Astrocyte (in vitro differentiated cells and primary cell): Measurements from ENCODE around the gene GRIK1. TPM values are rescaled to one million over a fixed set of nuclear protein-coding genes. Genes with fewer than 3 reads are reported as not detected.

Experiments
- DNase-seq: peaks from one replicate; pipeline ENCODE4 v3.0.0-alpha.2; 2010; ENCODE audit warnings: low read depth
- FAIRE-seq: peaks from 2 replicates; lab custom pipeline; 2011; peaks lifted over from hg19 to GRCh38; lab: Jason Lieb, UNC
- H2AFZ ChIP-seq: 2 replicates; pipeline ENCODE4 v1.6.0; 2012; ENCODE audit warnings: low read depth, low read length, inconsistent platforms
- H3K27ac ChIP-seq: 2 replicates; pipeline ENCODE4 v1.5.1; 2011; ENCODE audit warnings: low read depth, low read length, inconsistent platforms
- H3K27me3 ChIP-seq: 2 replicates; pipeline ENCODE4 v1.6.0; 2011; ENCODE audit warnings: low read length, inconsistent platforms; ENCODE audit not compliant: insufficient read depth
- H3K36me3 ChIP-seq: 2 replicates; pipeline ENCODE4 v1.5.1; 2011; ENCODE audit warnings: low read length, inconsistent platforms; ENCODE audit not compliant: insufficient read depth
- H3K4me1 ChIP-seq: 2 replicates; pipeline ENCODE4 v1.5.1; 2011; ENCODE audit warnings: low read length, inconsistent platforms; ENCODE audit not compliant: insufficient read depth
- H3K4me2 ChIP-seq: 2 replicates; pipeline ENCODE4 v1.6.0; 2012; ENCODE audit warnings: low read length, inconsistent platforms
- H3K4me3 ChIP-seq: 2 replicates; pipeline ENCODE4 v1.5.1; 2011; ENCODE audit warnings: low read depth, mild to moderate bottlenecking, low read length, inconsistent platforms; ENCODE audit not compliant: insufficient read depth
- H3K79me2 ChIP-seq: 2 replicates; pipeline ENCODE4 v1.6.0; 2012; ENCODE audit warnings: mild to moderate bottlenecking, low read length, inconsistent platforms; ENCODE audit not compliant: insufficient read depth
- H3K9ac ChIP-seq: 2 replicates; pipeline ENCODE4 v1.6.0; 2012; ENCODE audit warnings: mild to moderate bottlenecking, low read length, inconsistent platforms
- H3K9me3 ChIP-seq: 2 replicates; pipeline ENCODE4 v1.5.1; 2012; ENCODE audit warnings: low read depth, mild to moderate bottlenecking, low read length, inconsistent platforms; ENCODE audit not compliant: insufficient read depth
- H4K20me1 ChIP-seq: 2 replicates; pipeline ENCODE4 v1.6.0; 2012; ENCODE audit warnings: low read length, inconsistent platforms; ENCODE audit not compliant: insufficient read depth
- H3K27ac Mint-ChIP-seq: one replicate; pipeline ENCODE4 v1.8.0; 2021; ENCODE audit warnings: mild to moderate bottlenecking, mixed read lengths; ENCODE audit not compliant: unreplicated experiment
- H3K27me3 Mint-ChIP-seq: one replicate; pipeline ENCODE4 v1.8.0; 2021; ENCODE audit warnings: low read depth, mixed read lengths; ENCODE audit not compliant: unreplicated experiment
- H3K36me3 Mint-ChIP-seq: one replicate; pipeline ENCODE4 v1.8.0; 2021; ENCODE audit warnings: low read depth, mixed read lengths; ENCODE audit not compliant: unreplicated experiment
- H3K4me1 Mint-ChIP-seq: one replicate; pipeline ENCODE4 v1.8.0; 2021; ENCODE audit warnings: low read depth, mixed read lengths; ENCODE audit not compliant: unreplicated experiment
- H3K4me3 Mint-ChIP-seq: one replicate; pipeline ENCODE4 v1.8.0; 2021; ENCODE audit warnings: mild to moderate bottlenecking, moderate library complexity, mixed read lengths; ENCODE audit not compliant: unreplicated experiment
- H3K9me3 Mint-ChIP-seq: one replicate; pipeline ENCODE4 v1.8.0; 2021; ENCODE audit warnings: mild to moderate bottlenecking, mixed read lengths; ENCODE audit not compliant: unreplicated experiment
- EZH2 ChIP-seq: IDR thresholded peaks from 2 replicates; pipeline ENCODE4 v1.6.1; 2012; ENCODE audit warnings: mild to moderate bottlenecking, low read length, inconsistent platforms; ENCODE audit not compliant: insufficient read depth
- total RNA-seq: library from RNA; stranded (reverse); gene quantifications from 2 replicates; pipeline ENCODE4 v1.2.1, GENCODE V29; 2021
- TF ChIP-seq, protein P1 (sequence below): IDR thresholded peaks from 2 replicates; pipeline ENCODE4 v1.5.1; 2011; ENCODE audit warnings: low read depth, mild to moderate bottlenecking, inconsistent platforms, low read length, moderate library complexity; ENCODE audit not compliant: insufficient read depth

GRIK1 gene
- total RNA-seq, 1 donor from 2014 or later, result not detected

DNA sequence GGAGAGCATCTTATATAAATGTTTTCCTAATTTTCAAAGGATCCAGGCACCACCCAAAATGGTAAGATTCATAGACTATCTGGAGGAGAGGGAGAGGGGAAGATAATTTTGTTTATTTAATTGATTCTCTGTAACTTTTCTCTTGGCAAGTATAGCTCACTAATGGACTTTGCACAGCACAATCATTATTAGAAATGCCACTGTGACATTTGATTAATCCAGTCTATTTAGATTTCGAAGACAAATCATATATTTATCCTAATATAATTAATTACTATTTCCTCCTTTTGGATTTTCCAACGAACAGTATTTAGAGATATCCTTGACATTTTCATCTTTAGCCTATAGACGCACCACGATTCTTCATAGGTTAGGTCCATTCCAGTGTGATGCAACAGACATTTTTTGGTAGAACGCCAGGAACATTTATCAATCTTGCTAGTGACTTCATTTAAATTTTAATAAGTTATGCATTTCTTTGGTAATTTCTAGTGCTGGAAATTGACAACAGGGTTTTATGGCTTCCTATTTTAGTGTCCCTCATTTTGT lies 152.4 kb downstream of the GRIK1 start:
- H3K27me3 ChIP-seq, result no peaks in the 10 kb centered on the region
- H3K36me3 ChIP-seq, result no peaks in the 10 kb centered on the region
- FAIRE-seq (no peak), DNase-seq (no peak)
- no peak overlapping the region for H3K4me3 ChIP-seq
- H3K27ac ChIP-seq, result no peak overlapping the region
- no peaks in the 10 kb centered on the region for H3K4me1 Mint-ChIP-seq
- no peak overlapping the region for H3K4me2 ChIP-seq
- H3K9ac ChIP-seq, result no peak overlapping the region
- H3K27ac Mint-ChIP-seq, result no peak overlapping the region
- H3K36me3 Mint-ChIP-seq, result no peaks in the 10 kb centered on the region
- H4K20me1 ChIP-seq, result no peaks in the 10 kb centered on the region
- H3K9me3 Mint-ChIP-seq, result no peaks in the 10 kb centered on the region
- H3K4me3 Mint-ChIP-seq, result no peak overlapping the region
- H3K79me2 ChIP-seq, result no peaks in the 10 kb centered on the region
- H2AFZ ChIP-seq, result no peak overlapping the region
- no peaks in the 10 kb centered on the region for H3K4me1 ChIP-seq
- H3K9me3 ChIP-seq, result no peaks in the 10 kb centered on the region
- no peaks in the 10 kb centered on the region for H3K27me3 Mint-ChIP-seq
- TF ChIP-seq, protein P1, sequence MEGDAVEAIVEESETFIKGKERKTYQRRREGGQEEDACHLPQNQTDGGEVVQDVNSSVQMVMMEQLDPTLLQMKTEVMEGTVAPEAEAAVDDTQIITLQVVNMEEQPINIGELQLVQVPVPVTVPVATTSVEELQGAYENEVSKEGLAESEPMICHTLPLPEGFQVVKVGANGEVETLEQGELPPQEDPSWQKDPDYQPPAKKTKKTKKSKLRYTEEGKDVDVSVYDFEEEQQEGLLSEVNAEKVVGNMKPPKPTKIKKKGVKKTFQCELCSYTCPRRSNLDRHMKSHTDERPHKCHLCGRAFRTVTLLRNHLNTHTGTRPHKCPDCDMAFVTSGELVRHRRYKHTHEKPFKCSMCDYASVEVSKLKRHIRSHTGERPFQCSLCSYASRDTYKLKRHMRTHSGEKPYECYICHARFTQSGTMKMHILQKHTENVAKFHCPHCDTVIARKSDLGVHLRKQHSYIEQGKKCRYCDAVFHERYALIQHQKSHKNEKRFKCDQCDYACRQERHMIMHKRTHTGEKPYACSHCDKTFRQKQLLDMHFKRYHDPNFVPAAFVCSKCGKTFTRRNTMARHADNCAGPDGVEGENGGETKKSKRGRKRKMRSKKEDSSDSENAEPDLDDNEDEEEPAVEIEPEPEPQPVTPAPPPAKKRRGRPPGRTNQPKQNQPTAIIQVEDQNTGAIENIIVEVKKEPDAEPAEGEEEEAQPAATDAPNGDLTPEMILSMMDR, result no peak
- TF ChIP-seq EZH2, result no peak

DNA sequence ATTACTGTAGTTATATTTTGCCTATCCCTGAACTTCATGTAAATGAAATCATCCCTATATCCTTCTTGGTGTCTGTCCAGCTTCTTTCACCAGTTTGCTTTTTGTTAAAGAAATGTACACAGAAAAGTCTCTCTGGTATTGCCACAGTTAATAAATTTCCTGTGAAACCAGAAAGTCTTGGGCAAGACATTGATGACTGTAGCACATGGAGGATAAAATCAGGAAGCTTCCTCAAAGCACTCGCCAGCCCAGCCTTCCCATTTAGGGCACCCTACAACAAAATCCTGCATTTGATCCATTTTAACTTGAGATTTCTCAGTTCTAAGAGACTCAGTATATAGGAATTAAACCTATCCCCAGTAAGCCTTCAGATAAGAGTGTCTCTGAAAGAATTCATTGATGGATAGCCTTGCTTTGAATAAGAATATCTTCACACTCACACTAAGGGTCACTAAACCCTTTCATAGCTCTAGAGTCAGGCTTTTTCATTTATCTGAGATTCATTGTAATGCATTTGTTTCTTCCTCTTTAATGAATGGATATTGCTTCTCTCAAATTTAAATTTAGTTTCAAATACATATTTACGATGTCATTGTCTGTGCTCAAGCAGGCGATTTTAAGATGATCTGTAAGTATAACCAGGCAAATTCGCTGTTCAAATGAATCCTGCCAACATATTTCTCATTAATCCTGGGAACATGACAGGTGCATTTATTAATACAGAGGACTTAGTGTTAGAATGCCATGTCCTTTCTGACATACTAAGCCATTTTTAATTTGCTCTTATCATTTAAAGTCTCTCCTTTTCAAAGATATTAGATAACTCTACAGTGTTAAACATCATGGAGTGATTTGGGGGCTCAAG lies 153.1 kb downstream of the GRIK1 start:
- Histone ChIP-seq H3K9me3 (no peaks in the 10 kb centered on the region), H3K27ac (no peak overlapping the region), H3K27me3 (no peaks in the 10 kb centered on the region), H4K20me1 (no peaks in the 10 kb centered on the region), H3K79me2 (no peaks in the 10 kb centered on the region), H3K4me3 (no peak overlapping the region), H3K4me1 (no peaks in the 10 kb centered on the region), H3K36me3 (no peaks in the 10 kb centered on the region), H3K9ac (no peak overlapping the region), H3K4me2 (no peak overlapping the region), H2AFZ (no peak overlapping the region)
- no peaks in the 10 kb centered on the region for H3K9me3 Mint-ChIP-seq
- H3K4me3 Mint-ChIP-seq, result no peak overlapping the region
- no peaks in the 10 kb centered on the region for H3K36me3 Mint-ChIP-seq
- no peaks in the 10 kb centered on the region for H3K4me1 Mint-ChIP-seq
- no peak overlapping the region for H3K27ac Mint-ChIP-seq
- TF ChIP-seq, protein P1, result no peak
- FAIRE-seq (no peak), DNase-seq (no peak)
- H3K27me3 Mint-ChIP-seq, result no peaks in the 10 kb centered on the region

DNA sequence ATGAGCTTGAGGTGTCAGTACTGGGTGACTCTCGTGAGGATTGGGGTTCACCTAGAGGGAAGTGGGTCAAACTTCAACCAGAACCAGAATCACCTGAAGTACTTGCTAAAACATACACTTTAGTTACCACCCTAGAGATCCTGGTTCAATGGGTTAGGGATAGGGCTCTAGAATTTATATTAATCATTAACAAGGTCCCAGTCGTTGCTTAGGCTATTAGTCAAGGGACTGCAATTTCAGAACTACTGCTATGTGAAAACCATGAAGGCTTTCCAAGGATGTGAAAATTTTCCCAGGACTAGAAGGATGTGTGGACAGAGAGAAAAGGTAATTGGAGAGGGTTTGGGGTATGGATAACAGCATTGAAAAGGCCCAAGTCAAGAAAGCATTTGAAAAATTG lies 162.6 kb downstream of the GRIK1 start:
- H3K9ac ChIP-seq, result no peak overlapping the region
- H3K4me1 Mint-ChIP-seq, result no peaks in the 10 kb centered on the region

More for the DNA sequence above, 162.6 kb downstream of the GRIK1 start:
- no peaks in the 10 kb centered on the region for H3K9me3 ChIP-seq
- Mint-ChIP-seq H3K27me3 (peaks cover 2% of the 10 kb centered on the region), H3K9me3 (no peaks in the 10 kb centered on the region), H3K36me3 (no peaks in the 10 kb centered on the region), H3K4me3 (no peak overlapping the region), H3K27ac (no peak overlapping the region)
- no peaks in the 10 kb centered on the region for H4K20me1 ChIP-seq
- no peaks in the 10 kb centered on the region for H3K27me3 ChIP-seq
- TF ChIP-seq, protein P1, result no peak
- no peak for TF ChIP-seq EZH2
- no peak overlapping the region for H3K27ac ChIP-seq
- no peak overlapping the region for H2AFZ ChIP-seq
- no peaks in the 10 kb centered on the region for H3K79me2 ChIP-seq
- no peak overlapping the region for H3K4me3 ChIP-seq
- no peak overlapping the region for H3K4me2 ChIP-seq
- H3K4me1 ChIP-seq, result no peaks in the 10 kb centered on the region
- DNase-seq (no peak), FAIRE-seq (no peak)
- no peaks in the 10 kb centered on the region for H3K36me3 ChIP-seq
